Natural killer cell (primary cell): ENCODE data around the gene MAP2K5. TPM values are rescaled to one million over a fixed set of nuclear protein-coding genes. Genes with fewer than 3 reads are reported as not detected.
A peak's percentile ranks its signal among the peaks of the same experiment; 100 is the strongest.

Experiments
- ATAC-seq, 3 donors: fragments of 150-1000 bp in 2 of 3; fragments of 200-7000 bp in 1 of 3; cut with Tn5 transposase; 1 replicate in 1 of 3; 2 replicates in 2 of 3; pipeline ENCODE4 v1.10.0; 2021; ENCODE audit warnings: mild to moderate bottlenecking in 2 of 3, moderate library complexity in 2 of 3
- DNase-seq, 2 donors: peaks; one replicate each; pipeline versions ENCODE4 v3.0.0 to v3.0.0-alpha.2; 2013 to 2021; ENCODE audit warnings: mixed read lengths in 1 of 2
- H3K27ac ChIP-seq: one replicate; pipeline ENCODE4 v1.5.1; 2013; ENCODE audit warnings: mild to moderate bottlenecking, low read length
- H3K27me3 ChIP-seq: one replicate; pipeline ENCODE4 v1.6.1; 2013; ENCODE audit warnings: low read length; ENCODE audit not compliant: control insufficient read depth, insufficient read depth
- H3K36me3 ChIP-seq: one replicate; pipeline ENCODE4 v1.6.1; 2013; ENCODE audit warnings: low read length; ENCODE audit not compliant: control insufficient read depth, insufficient read depth
- H3K4me1 ChIP-seq: one replicate; pipeline ENCODE4 v1.6.1; 2013; ENCODE audit warnings: low read length; ENCODE audit not compliant: control insufficient read depth, insufficient read depth
- H3K4me3 ChIP-seq: one replicate; pipeline ENCODE4 v1.5.1; 2013; ENCODE audit warnings: low read length
- H3K9me3 ChIP-seq: one replicate; pipeline ENCODE4 v1.6.1; 2013; ENCODE audit warnings: low read length; ENCODE audit not compliant: control insufficient read depth, insufficient read depth
- H3K27ac Mint-ChIP-seq, 2 donors: one replicate each; pipeline ENCODE4 v1.8.0; 2022; ENCODE audit warnings: mild to moderate bottlenecking in 2 of 2, mixed read lengths in 2 of 2, moderate library complexity in 1 of 2
- H3K27me3 Mint-ChIP-seq, 2 donors: one replicate each; pipeline ENCODE4 v1.8.0; 2022; ENCODE audit warnings: low read depth in 2 of 2, mixed read lengths in 2 of 2
- H3K36me3 Mint-ChIP-seq: one replicate; pipeline ENCODE4 v1.8.0; 2022; ENCODE audit warnings: mixed read lengths
- H3K4me1 Mint-ChIP-seq, 2 donors: one replicate each; pipeline ENCODE4 v1.8.0; 2022; ENCODE audit warnings: mixed read lengths in 2 of 2
- H3K4me3 Mint-ChIP-seq: one replicate; pipeline ENCODE4 v1.8.0; 2022; ENCODE audit warnings: mild to moderate bottlenecking, moderate library complexity, mixed read lengths
- H3K9me3 Mint-ChIP-seq, 2 donors: one replicate each; pipeline ENCODE4 v1.8.0; 2022; ENCODE audit warnings: mixed read lengths in 2 of 2
- WGBS: methylation state at CpG from one replicate; pipeline ENCODE4 v1.1.7; 2013; ENCODE audit warnings: missing lambda C conversion rate; ENCODE audit not compliant: insufficient coverage; 5-methylcytosine and 5-hydroxymethylcytosine counted together
- intact Hi-C: fragments of 100-400 bp; cut with micrococcal nuclease; formaldehyde crosslinking; loops from one replicate; pipeline ENCODE4 v1.14.2; 2022
- total RNA-seq, 4 donors: library from RNA; stranded (reverse); fragments of 120-200 nt in 1 of 4; gene quantifications; one replicate each; pipeline versions ENCODE4 v1.2.3 to v1.2.4, GENCODE V29; 2013 to 2022
- TF ChIP-seq, protein P1 (sequence below): fragments of 200-600 bp; IDR thresholded peaks from one replicate; pipeline ENCODE4 v1.8.0; 2022; ENCODE audit warnings: antibody characterized with exemption

The MAP2K5 gene
- total RNA-seq, 3 donors from 2014 or later (not counting 1 experiment from before 2014, with no cell fraction given), result 25.6 to 32.6 (median 29.2) TPM

DNA sequence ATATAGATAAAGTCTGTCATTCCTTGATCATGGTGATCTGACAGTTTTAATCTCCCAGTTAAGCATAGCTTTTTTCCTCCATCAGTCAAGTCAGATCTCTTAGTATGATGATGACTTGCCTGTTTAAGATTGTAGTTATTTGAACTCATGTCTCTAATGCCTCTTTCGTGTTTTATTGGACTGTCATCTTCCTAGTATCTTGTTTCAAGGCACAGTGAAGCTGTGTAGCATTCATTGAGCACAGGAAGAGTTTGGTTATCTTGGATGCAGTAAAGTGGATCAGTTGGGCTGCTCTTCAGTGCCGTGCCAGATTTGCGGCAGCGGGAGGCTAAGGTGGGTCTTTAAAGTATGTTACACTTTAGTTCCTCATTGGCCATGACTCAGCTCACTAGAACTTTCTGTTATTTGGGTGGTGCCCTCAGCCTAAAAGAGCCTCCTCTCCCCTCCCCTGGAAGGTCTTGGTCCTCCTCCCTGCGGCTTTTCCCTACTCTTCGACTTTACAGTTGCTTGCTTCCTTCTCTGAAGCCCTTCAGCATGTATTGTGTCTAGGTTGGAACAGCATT lies 237.1 kb downstream of the MAP2K5 start:
- Mint-ChIP-seq H3K27me3 (no peaks in the 10 kb centered on the region), H3K36me3 (no peaks in the 10 kb centered on the region), H3K9me3 (no peaks in the 10 kb centered on the region), H3K4me3 (no peak overlapping the region), H3K27ac (no peak overlapping the region), H3K4me1 (peaks cover 19 to 25% of the 10 kb centered on the region in 2 donors)
- intact Hi-C loops, result no loop called here
- TF ChIP-seq, protein P1, sequence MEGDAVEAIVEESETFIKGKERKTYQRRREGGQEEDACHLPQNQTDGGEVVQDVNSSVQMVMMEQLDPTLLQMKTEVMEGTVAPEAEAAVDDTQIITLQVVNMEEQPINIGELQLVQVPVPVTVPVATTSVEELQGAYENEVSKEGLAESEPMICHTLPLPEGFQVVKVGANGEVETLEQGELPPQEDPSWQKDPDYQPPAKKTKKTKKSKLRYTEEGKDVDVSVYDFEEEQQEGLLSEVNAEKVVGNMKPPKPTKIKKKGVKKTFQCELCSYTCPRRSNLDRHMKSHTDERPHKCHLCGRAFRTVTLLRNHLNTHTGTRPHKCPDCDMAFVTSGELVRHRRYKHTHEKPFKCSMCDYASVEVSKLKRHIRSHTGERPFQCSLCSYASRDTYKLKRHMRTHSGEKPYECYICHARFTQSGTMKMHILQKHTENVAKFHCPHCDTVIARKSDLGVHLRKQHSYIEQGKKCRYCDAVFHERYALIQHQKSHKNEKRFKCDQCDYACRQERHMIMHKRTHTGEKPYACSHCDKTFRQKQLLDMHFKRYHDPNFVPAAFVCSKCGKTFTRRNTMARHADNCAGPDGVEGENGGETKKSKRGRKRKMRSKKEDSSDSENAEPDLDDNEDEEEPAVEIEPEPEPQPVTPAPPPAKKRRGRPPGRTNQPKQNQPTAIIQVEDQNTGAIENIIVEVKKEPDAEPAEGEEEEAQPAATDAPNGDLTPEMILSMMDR, result no peak
- H3K4me1 ChIP-seq, result peaks cover 19% of the 10 kb centered on the region
- no peak for DNase-seq
- 40% methylated on average over 4 of the region's 6 CpGs for WGBS
- no peak overlapping the region for H3K4me3 ChIP-seq
- H3K27me3 ChIP-seq, result no peaks in the 10 kb centered on the region
- no peaks in the 10 kb centered on the region for H3K36me3 ChIP-seq
- ATAC-seq, result no peak
- no peak overlapping the region for H3K27ac ChIP-seq
- no peaks in the 10 kb centered on the region for H3K9me3 ChIP-seq

DNA sequence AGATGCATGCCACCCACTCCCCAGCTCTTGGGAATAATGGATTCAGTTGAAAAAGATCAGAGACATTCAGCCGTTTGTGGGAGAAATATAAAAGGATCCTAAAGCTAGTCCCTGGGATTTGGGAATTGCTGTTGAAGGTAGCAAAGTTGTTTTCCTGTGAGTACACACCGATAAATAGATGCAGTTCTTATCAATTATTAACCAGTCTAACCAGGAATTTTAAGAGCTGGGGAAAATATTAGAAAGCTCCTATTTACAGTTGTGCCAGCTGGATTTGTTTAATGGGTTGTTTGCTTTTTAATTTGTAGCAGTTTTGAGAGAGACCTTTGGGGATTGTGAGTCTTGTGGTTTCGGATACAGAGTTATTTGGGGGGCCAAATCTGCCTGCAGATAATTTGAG lies 238.6 kb downstream of the MAP2K5 start:
- H3K4me3 ChIP-seq, result no peak overlapping the region
- 100% methylated on average over 2 of the region's 3 CpGs for WGBS
- Mint-ChIP-seq H3K36me3 (no peaks in the 10 kb centered on the region), H3K9me3 (no peaks in the 10 kb centered on the region), H3K27ac (no peak overlapping the region), H3K27me3 (no peaks in the 10 kb centered on the region), H3K4me1 (peaks cover 28 to 29% of the 10 kb centered on the region in 2 donors), H3K4me3 (no peak overlapping the region)
- H3K36me3 ChIP-seq, result no peaks in the 10 kb centered on the region
- DNase-seq (no peak), ATAC-seq (no peak)
- no peaks in the 10 kb centered on the region for H3K9me3 ChIP-seq
- H3K4me1 ChIP-seq, result peaks cover 28% of the 10 kb centered on the region
- H3K27ac ChIP-seq, result no peak overlapping the region
- intact Hi-C loops, result no loop called here
- TF ChIP-seq, protein P1, result no peak
- H3K27me3 ChIP-seq, result no peaks in the 10 kb centered on the region

DNA sequence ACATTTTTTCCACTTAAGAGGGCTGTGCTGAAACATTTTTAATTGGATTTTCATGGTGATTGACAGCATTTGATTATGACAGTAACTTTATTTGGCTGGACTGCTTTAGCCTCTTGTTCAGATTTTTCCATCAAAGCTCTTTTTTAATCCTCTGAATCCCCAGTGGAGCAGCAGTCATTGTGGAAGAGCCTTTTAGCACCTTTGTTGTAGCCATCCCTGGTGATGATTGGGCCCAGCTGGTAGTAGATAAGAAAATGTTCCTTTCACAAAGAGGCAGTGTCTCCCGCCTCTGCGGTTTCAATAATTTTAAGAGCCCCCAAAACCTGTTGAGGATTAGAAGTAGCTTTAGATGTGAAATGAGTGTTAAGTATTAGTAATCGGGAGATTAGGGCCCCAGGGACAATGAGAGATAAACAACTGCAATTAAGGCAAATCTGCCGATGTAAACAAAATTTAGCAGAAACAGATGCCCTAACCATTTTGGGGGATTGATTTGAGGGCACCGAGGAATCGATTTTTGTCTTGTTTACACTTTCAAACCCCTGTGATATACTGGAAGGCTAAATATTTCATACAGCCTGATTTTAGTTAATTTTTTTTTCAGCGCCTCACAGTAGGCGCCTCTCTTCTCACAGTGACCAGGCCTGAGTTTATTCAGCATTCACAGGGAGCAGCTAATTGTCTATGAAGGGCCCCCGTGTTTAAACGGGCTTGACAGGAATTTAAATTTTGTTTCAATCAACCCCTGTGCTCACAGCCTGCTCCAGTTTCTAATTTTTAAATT lies 239.6 kb downstream of the MAP2K5 start:
- Histone ChIP-seq H3K9me3 (no peaks in the 10 kb centered on the region), H3K4me3 (no peak overlapping the region), H3K27ac (no peak overlapping the region), H3K36me3 (no peaks in the 10 kb centered on the region), H3K27me3 (no peaks in the 10 kb centered on the region), H3K4me1 (peaks cover 28% of the 10 kb centered on the region)
- ATAC-seq, result no peak
- intact Hi-C loops, result no loop called here
- Mint-ChIP-seq H3K4me3 (no peak overlapping the region), H3K27ac (no peak overlapping the region), H3K9me3 (no peaks in the 10 kb centered on the region), H3K27me3 (no peaks in the 10 kb centered on the region), H3K36me3 (no peaks in the 10 kb centered on the region), H3K4me1 (peaks cover 28 to 29% of the 10 kb centered on the region in 2 donors)
- no peak for DNase-seq
- TF ChIP-seq, protein P1, result no peak
- WGBS, result 92% methylated on average over 10 of the region's 10 CpGs

DNA sequence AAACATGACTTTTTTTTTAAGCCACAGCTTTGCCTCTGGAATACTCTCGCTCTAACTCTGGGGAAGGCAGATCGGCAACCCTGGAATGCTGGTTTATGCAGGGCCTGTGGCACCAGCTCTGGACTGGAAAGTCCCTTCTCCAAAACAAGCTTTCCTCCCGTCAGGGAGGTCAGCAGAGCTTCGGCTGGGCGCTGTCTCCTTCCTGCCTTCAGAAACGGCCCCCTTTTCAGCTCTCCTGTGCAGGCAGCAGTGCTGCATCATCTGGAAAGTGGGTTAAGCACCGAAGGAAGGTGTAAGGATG lies 240.1 kb downstream of the MAP2K5 start:
- no peaks in the 10 kb centered on the region for H3K9me3 Mint-ChIP-seq
- no peaks in the 10 kb centered on the region for H3K9me3 ChIP-seq
- H3K36me3 ChIP-seq, result no peaks in the 10 kb centered on the region
- TF ChIP-seq, protein P1, result no peak
- H3K4me1 ChIP-seq, result peaks cover 28% of the 10 kb centered on the region
- no peaks in the 10 kb centered on the region for H3K36me3 Mint-ChIP-seq
- H3K4me1 Mint-ChIP-seq, result peaks cover 28 to 29% of the 10 kb centered on the region in 2 donors
- H3K27ac ChIP-seq, result no peak overlapping the region
- H3K27ac Mint-ChIP-seq, result peak overlapping the region; percentile 71 to 79
- no peak overlapping the region for H3K4me3 Mint-ChIP-seq
- intact Hi-C loops, result no loop called here
- no peak overlapping the region for H3K4me3 ChIP-seq
- no peak for DNase-seq
- H3K27me3 ChIP-seq, result no peaks in the 10 kb centered on the region
- ATAC-seq, result no peak
- H3K27me3 Mint-ChIP-seq, result no peaks in the 10 kb centered on the region
- WGBS, result 78% methylated on average over 7 of the region's 7 CpGs
